ENCODE results near the gene WDR53. TPM values are rescaled to one million over a fixed set of nuclear protein-coding genes. Genes with fewer than 3 reads are reported as not detected.

The WDR53 gene
- total RNA-seq, 1 experiment from 2014 or later, result 14.8 TPM

DNA sequence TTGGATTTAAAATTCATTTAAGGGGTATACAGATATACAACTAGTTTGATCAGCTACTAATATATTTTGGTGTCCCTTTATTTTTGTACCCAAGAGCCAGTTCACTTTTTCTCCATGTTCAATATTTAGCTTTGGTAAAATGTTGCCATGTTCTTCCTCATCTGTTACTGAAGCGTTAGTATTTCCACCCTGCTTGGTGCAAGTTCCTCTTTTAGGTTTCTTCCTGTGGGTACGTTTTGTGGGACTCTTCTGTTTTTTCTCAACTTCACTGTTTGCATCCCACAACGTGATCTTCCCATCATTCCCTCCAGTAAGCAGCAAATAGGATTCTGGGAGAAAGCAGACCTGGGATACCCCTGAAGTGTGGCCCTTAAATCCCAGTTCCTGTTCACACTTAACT, 14.1 kb downstream of the WDR53 start:
- Histone ChIP-seq H3K79me2 (ENCODE audit: insufficient read depth, low read length) (no peaks in the 10 kb centered on the region), H3K27ac (ENCODE audit: low read depth, low read length) (no peak overlapping the region), H3K9me3 (ENCODE audit: control insufficient read depth in 1 of 2, insufficient read depth in 1 of 2, low read depth in 1 of 2, low read length in 2 of 2) (no peaks in the 10 kb centered on the region), H3K4me1 (ENCODE audit: control insufficient read depth in 1 of 2, insufficient read depth in 2 of 2, low read length in 2 of 2) (no peaks in the 10 kb centered on the region), H3K4me3 (replicated peaks in 1 of 2; ENCODE audit: low read depth in 1 of 2, low read length in 2 of 2) (no peak overlapping the region), H4K20me1 (ENCODE audit: insufficient read depth) (no peaks in the 10 kb centered on the region), H3K36me3 (ENCODE audit: control insufficient read depth in 1 of 2, insufficient read depth in 2 of 2, low read length in 2 of 2) (no peaks in the 10 kb centered on the region), H3K9me2 (ENCODE audit: insufficient read depth) (no peaks in the 10 kb centered on the region), H3K9ac (ENCODE audit: low read length) (no peak overlapping the region), H3K4me2 (ENCODE audit: low read length) (no peak overlapping the region), H3K27me3 (ENCODE audit: insufficient read depth, low read length) (no peaks in the 10 kb centered on the region), H2AFZ (ENCODE audit: low read depth, low read length, poor library complexity, severe bottlenecking) (no peak overlapping the region)
- RAD21 ChIA-PET (ENCODE audit: low non-redundant PET in 1 of 2, low total read pairs in 2 of 2, uncharacterized antibody in 2 of 2, unreplicated experiment in 2 of 2), result no interaction called here
- BruUV-seq (replicated peaks), result no TSS peak
- no peak for DNase-seq (ENCODE audit: low read depth, low spot score)
- CTCF ChIA-PET, result interaction anchor here (1.2 kb wide), 1 partner anchor 25 kb away, joined by 4 read pairs; no protein-coding TSS in a partner anchor
- intact Hi-C loops (cut with micrococcal nuclease), result no loop called here
- POLR2A ChIA-PET, result no interaction called here
- TF ChIP-seq JUND (IDR thresholded peaks at IDR 0.05), result no peak
- TF ChIP-seq, protein P1, sequence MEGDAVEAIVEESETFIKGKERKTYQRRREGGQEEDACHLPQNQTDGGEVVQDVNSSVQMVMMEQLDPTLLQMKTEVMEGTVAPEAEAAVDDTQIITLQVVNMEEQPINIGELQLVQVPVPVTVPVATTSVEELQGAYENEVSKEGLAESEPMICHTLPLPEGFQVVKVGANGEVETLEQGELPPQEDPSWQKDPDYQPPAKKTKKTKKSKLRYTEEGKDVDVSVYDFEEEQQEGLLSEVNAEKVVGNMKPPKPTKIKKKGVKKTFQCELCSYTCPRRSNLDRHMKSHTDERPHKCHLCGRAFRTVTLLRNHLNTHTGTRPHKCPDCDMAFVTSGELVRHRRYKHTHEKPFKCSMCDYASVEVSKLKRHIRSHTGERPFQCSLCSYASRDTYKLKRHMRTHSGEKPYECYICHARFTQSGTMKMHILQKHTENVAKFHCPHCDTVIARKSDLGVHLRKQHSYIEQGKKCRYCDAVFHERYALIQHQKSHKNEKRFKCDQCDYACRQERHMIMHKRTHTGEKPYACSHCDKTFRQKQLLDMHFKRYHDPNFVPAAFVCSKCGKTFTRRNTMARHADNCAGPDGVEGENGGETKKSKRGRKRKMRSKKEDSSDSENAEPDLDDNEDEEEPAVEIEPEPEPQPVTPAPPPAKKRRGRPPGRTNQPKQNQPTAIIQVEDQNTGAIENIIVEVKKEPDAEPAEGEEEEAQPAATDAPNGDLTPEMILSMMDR (IDR thresholded peaks at IDR 0.05 in 2 of 3, conservative IDR thresholded peaks at IDR 0.05 in 1 of 3; ENCODE audit: borderline replicate concordance in 1 of 3, insufficient read depth in 1 of 3, low read depth in 2 of 3, low read length in 2 of 3), result no peak
- TF ChIP-seq RAD21 (IDR thresholded peaks at IDR 0.05; ENCODE audit: low read depth), result no peak
- TF ChIP-seq, protein P2, sequence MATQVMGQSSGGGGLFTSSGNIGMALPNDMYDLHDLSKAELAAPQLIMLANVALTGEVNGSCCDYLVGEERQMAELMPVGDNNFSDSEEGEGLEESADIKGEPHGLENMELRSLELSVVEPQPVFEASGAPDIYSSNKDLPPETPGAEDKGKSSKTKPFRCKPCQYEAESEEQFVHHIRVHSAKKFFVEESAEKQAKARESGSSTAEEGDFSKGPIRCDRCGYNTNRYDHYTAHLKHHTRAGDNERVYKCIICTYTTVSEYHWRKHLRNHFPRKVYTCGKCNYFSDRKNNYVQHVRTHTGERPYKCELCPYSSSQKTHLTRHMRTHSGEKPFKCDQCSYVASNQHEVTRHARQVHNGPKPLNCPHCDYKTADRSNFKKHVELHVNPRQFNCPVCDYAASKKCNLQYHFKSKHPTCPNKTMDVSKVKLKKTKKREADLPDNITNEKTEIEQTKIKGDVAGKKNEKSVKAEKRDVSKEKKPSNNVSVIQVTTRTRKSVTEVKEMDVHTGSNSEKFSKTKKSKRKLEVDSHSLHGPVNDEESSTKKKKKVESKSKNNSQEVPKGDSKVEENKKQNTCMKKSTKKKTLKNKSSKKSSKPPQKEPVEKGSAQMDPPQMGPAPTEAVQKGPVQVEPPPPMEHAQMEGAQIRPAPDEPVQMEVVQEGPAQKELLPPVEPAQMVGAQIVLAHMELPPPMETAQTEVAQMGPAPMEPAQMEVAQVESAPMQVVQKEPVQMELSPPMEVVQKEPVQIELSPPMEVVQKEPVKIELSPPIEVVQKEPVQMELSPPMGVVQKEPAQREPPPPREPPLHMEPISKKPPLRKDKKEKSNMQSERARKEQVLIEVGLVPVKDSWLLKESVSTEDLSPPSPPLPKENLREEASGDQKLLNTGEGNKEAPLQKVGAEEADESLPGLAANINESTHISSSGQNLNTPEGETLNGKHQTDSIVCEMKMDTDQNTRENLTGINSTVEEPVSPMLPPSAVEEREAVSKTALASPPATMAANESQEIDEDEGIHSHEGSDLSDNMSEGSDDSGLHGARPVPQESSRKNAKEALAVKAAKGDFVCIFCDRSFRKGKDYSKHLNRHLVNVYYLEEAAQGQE (IDR thresholded peaks at IDR 0.05; ENCODE audit: low read depth), result no peak
- no peak for TF ChIP-seq EZH2phosphoT487 (IDR thresholded peaks at IDR 0.05; ENCODE audit: borderline replicate concordance)
- TF ChIP-seq FOSL1 (IDR thresholded peaks at IDR 0.05; ENCODE audit: low read depth), result no peak
- TF ChIP-seq SP1 (IDR thresholded peaks at IDR 0.05; ENCODE audit: low read depth), result no peak
- ATAC-seq, result no peak
